ENCODE measurements around the gene NPR2.

The NPR2 gene

DNA sequence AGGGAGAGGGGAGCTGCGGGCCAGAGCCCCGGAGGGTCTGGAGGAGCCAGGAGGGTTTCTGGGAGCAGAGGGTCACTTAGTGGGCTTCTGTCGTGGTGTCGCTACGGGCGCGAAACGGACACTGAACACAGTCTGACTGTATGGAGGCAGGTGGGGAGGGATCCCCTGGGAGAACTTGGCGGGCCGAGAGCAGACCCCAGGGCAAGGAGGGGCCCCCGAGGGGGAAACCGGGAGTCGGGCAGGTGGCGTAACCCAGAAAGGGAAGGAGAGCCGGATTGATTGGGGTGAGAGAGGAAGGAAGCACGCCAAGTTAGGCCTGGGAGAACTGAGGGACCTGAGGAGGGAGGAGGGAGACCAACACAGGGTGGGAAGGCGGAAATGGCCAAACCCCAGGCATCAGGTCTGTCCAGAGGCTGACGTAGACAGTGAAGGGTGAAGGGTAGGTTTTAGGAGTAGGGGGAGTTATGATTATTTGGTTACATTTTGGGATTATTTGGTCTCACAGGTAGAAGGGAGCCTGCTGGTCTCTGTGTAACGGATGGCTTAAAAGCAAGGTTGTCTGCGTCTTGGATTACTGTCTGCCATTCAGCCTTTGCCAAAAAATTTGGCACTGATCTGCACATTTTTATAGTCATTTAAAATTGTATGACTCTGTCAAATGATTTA lies 34.0 kb upstream of the NPR2 start:
- DNase-seq (ENCODE audit: extremely low spot score) = no peak
- POLR2A ChIA-PET = interaction anchor here (1.1 to 1.4 kb wide), 2 partner anchors 11 to 15 kb away, joined by 3 read pairs; no protein-coding TSS in a partner anchor
- TF ChIP-seq FOXA1 (IDR thresholded peaks at IDR 0.05) (no peak), BHLHE40 (IDR thresholded peaks at IDR 0.05; ENCODE audit: borderline replicate concordance) (no peak), TARDBP (IDR thresholded peaks at IDR 0.05) (no peak), FOXM1 (IDR thresholded peaks at IDR 0.05; ENCODE audit: borderline replicate concordance) (no peak), ARNT (IDR thresholded peaks at IDR 0.05) (no peak), HDGF (IDR thresholded peaks at IDR 0.05; ENCODE audit: borderline replicate concordance) (no peak), ELF4 (IDR thresholded peaks at IDR 0.05) (no peak), SP1 (IDR thresholded peaks at IDR 0.05) (no peak), ZNF384 (IDR thresholded peaks at IDR 0.05) (no peak), NFRKB (IDR thresholded peaks at IDR 0.05) (no peak), L3MBTL2 (conservative IDR thresholded peaks at IDR 0.05) (no peak)
- TF ChIP-seq, protein P1, sequence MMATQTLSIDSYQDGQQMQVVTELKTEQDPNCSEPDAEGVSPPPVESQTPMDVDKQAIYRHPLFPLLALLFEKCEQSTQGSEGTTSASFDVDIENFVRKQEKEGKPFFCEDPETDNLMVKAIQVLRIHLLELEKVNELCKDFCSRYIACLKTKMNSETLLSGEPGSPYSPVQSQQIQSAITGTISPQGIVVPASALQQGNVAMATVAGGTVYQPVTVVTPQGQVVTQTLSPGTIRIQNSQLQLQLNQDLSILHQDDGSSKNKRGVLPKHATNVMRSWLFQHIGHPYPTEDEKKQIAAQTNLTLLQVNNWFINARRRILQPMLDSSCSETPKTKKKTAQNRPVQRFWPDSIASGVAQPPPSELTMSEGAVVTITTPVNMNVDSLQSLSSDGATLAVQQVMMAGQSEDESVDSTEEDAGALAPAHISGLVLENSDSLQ (IDR thresholded peaks at IDR 0.05) = no peak
- CTCF ChIA-PET = interaction anchor here (0.7 to 1.4 kb wide), 2 partner anchors 18 to 61 kb away, joined by 3 to 5 read pairs; no protein-coding TSS in a partner anchor

DNA sequence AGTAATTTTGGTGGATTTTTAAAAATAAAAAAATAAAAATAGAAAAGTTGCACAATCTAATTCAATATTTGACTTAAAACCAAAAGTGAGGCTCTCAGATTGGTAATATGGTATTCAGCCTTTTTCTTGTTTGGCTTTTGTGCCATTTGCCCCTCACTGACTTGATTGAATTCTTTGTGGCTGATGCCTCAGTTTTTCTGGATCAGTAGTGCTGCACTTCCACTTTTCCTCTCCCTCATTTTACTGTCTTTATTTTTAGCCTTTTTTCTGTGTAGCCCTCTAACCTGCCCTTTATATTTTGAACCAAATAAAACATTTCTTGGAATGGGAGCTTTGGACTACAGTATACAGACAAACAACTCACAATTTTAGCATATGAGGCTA lies 33.5 kb upstream of the NPR2 start:
- CTCF ChIA-PET = no interaction called here
- no peak for DNase-seq (ENCODE audit: extremely low spot score)
- POLR2A ChIA-PET = no interaction called here
- no peak for TF ChIP-seq FOXM1 (IDR thresholded peaks at IDR 0.05; ENCODE audit: borderline replicate concordance)
- TF ChIP-seq L3MBTL2 (conservative IDR thresholded peaks at IDR 0.05) = no peak
- no peak for TF ChIP-seq BHLHE40 (IDR thresholded peaks at IDR 0.05; ENCODE audit: borderline replicate concordance)
- no peak for TF ChIP-seq HDGF (IDR thresholded peaks at IDR 0.05; ENCODE audit: borderline replicate concordance)
- TF ChIP-seq CTBP1 (IDR thresholded peaks at IDR 0.05; ENCODE audit: borderline replicate concordance) = no peak
- TF ChIP-seq FOXK2 (IDR thresholded peaks at IDR 0.05) = no peak
- no peak for TF ChIP-seq SP1 (IDR thresholded peaks at IDR 0.05)
- no peak for TF ChIP-seq ZNF384 (IDR thresholded peaks at IDR 0.05)
- no peak for TF ChIP-seq TARDBP (IDR thresholded peaks at IDR 0.05)
- TF ChIP-seq ARNT (IDR thresholded peaks at IDR 0.05) = no peak
- TF ChIP-seq LEF1 (IDR thresholded peaks at IDR 0.05; ENCODE audit: borderline replicate concordance) = no peak
- no peak for TF ChIP-seq SUZ12 (IDR thresholded peaks at IDR 0.05)
- TF ChIP-seq ELF4 (IDR thresholded peaks at IDR 0.05) = no peak
- TF ChIP-seq NFRKB (IDR thresholded peaks at IDR 0.05) = no peak
- TF ChIP-seq, protein P1 (IDR thresholded peaks at IDR 0.05) = no peak
- TF ChIP-seq FOXA1 (IDR thresholded peaks at IDR 0.05) = no peak

DNA sequence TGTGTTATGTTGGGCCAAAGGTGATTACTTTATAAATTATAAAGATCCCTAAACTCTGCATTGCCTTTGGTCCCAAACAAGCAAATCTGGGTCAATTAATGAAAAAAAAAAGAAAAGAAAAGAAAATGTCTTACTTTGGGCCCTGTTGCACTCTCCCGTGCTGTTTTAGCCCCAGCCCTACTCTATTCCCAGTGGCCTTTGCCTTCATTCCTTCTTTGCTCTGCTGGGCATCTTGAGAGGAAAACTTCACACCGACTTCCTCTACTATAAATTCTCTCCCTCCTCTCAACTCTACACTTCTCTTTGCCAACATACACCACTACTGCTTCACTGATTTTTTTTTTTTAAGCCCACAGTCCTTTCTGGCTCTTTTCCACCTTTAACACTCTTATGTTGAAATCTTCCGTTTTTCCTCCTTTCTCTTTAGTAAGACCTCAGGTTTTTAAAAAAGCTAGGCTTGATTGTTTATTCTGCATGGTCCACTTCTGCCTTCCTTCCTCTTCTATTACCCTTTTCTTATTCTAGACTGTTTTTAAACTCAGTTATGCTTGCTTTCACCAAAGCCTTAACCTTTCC lies 32.8 kb upstream of the NPR2 start:
- no peak for TF ChIP-seq ELF4 (IDR thresholded peaks at IDR 0.05)
- no peak for TF ChIP-seq FOXK2 (IDR thresholded peaks at IDR 0.05)
- TF ChIP-seq SP1 (IDR thresholded peaks at IDR 0.05) = no peak
- TF ChIP-seq, protein P1 (IDR thresholded peaks at IDR 0.05) = no peak
- no peak for TF ChIP-seq FOXA1 (IDR thresholded peaks at IDR 0.05)
- TF ChIP-seq CTBP1 (IDR thresholded peaks at IDR 0.05; ENCODE audit: borderline replicate concordance) = no peak
- TF ChIP-seq BHLHE40 (IDR thresholded peaks at IDR 0.05; ENCODE audit: borderline replicate concordance) = no peak
- no peak for TF ChIP-seq LEF1 (IDR thresholded peaks at IDR 0.05; ENCODE audit: borderline replicate concordance)
- TF ChIP-seq TARDBP (IDR thresholded peaks at IDR 0.05) = no peak
- TF ChIP-seq FOXM1 (IDR thresholded peaks at IDR 0.05; ENCODE audit: borderline replicate concordance) = no peak
- TF ChIP-seq HDGF (IDR thresholded peaks at IDR 0.05; ENCODE audit: borderline replicate concordance) = no peak
- no peak for TF ChIP-seq ZNF384 (IDR thresholded peaks at IDR 0.05)
- TF ChIP-seq SUZ12 (IDR thresholded peaks at IDR 0.05) = no peak
- TF ChIP-seq ARNT (IDR thresholded peaks at IDR 0.05) = no peak
- no peak for TF ChIP-seq L3MBTL2 (conservative IDR thresholded peaks at IDR 0.05)
- TF ChIP-seq NFRKB (IDR thresholded peaks at IDR 0.05) = no peak
- DNase-seq (ENCODE audit: extremely low spot score) = no peak
- CTCF ChIA-PET = interaction anchor here (0.6 kb wide), 1 partner anchor 1962 kb away, joined by 3 read pairs; no protein-coding TSS in a partner anchor
- POLR2A ChIA-PET = no interaction called here

DNA sequence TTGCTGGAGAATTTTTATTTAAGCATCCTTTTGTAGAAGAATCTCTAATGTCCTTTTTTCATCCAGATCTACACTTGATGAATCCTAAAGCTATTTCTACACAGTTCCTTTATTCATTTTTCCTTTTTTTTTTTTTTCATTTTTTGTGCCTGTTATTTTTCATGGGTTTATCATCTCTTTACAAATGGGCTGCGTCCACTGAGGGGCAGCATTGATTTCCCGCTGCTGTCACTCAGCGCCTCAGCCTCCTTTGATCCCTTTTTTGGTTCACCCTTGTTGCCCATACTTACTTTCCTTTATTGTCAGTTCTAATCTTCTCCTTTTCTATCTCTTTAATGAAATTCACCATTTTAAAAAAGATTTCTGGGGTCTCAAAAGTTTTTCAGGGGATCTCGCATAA lies 31.6 kb upstream of the NPR2 start:
- no peak for DNase-seq (ENCODE audit: extremely low spot score)
- POLR2A ChIA-PET = no interaction called here
- TF ChIP-seq, protein P1 (IDR thresholded peaks at IDR 0.05) = peak; percentile 51
- TF ChIP-seq ZNF384 (IDR thresholded peaks at IDR 0.05) = no peak
- CTCF ChIA-PET = no interaction called here

DNA sequence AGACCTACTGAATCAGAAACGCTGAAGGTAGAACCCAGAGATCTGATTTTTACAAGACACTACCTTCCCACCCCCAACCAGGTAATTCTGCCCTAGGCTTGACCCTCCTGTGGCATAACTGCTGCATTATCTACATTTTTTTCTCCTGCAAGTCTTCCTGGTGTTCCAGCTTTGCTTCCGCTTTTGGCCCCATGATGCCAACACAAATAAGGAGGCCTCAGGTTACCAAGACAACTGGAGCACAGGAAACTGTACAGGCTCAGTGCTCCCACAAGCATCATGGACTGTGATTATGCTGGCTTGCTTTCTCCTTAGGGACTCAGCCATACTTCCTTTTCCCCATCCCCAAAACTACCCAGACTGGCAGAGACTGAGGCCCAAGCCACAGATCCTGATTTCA lies 30.7 kb upstream of the NPR2 start:
- POLR2A ChIA-PET = interaction anchor here (2.4 kb wide), 1 partner anchor 12 kb away, joined by 5 read pairs; the partner anchor contains the start of genes GBA2 and RGP1
- no peak for DNase-seq (ENCODE audit: extremely low spot score)
- CTCF ChIA-PET = no interaction called here
- TF ChIP-seq FOXM1 (IDR thresholded peaks at IDR 0.05; ENCODE audit: borderline replicate concordance) = no peak
- TF ChIP-seq, protein P1 (IDR thresholded peaks at IDR 0.05) = no peak
